IPS-18c (cell line): ENCODE results near the gene HOPX.
"Not testable (repeated sequence)": the region's sequence is repeated elsewhere in the genome, so short reads cannot be mapped to it uniquely, and the experiment has no call there.

Source experiments
- H3K4me3 ChIP-seq: 2 replicates; pipeline ENCODE4 v1.7.0; 2013; ENCODE audit warnings: low read depth, mild to moderate bottlenecking, low read length, moderate library complexity; ENCODE audit not compliant: insufficient read depth
- H3K9me3 ChIP-seq: one replicate; pipeline ENCODE4 v1.6.1; 2013; ENCODE audit warnings: mild to moderate bottlenecking, low read length, moderate library complexity; ENCODE audit not compliant: control insufficient read depth, insufficient read depth

HOPX gene

DNA sequence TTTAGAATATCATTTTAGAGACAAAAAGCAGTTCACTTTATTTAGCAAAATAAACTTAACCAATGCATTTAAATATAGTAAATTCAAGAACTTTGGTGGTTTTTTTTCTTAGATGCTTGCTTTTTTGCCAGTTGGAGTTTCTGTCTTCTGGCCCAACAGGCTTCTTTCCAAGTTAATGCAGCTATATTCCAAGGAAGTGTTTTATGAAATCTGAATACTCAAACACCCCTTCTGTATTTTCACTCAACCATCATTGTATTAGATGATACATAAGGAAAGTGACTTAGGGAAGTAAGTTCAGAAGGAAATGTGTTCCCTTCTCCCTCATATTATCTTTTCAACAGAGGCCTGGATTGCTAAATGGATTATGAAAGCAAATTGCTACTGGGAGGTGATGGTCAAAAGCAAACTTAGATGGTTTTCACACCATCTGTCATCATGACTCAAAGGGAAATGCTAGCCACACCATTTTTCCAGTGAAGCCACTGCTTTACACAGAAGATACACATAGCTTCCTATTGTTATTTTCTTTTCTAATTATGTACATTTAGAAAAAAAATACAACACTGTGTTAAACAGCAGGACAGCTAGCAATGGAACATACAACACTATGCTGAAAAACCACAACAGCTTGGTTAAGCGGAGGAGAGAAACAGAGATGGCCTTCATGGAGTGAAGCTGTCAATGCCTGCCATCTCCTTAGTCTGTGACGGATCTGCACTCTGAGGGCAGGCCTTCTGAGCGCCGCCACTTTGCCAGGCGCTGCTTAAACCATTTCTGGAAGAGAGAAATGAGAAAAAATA is 32.9 kb downstream of the HOPX start:
- Histone ChIP-seq H3K9me3 (peaks cover 4% of the 10 kb centered on the region), H3K4me3 (no peak overlapping the region)

DNA sequence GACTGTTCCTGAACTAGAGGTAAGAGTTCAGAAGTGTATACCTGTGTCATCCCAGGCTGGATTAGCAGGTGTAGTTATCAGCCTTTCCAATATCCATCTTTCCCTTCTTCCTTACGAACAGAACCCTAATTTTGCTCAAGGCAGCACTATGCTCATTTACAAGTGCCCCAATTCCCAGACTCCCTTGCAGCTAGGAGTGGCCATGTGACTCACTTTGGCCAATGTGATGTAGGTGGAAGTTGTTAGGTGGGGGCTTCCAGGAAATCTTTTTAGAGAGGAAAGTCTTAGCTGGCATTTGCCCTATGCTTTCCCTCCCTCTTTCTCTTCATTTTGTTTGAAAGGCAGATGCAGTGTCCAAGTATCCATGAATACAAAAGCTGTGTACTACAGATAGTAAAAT is 34.8 kb downstream of the HOPX start:
- Histone ChIP-seq H3K9me3 (peaks cover 4% of the 10 kb centered on the region), H3K4me3 (no peak overlapping the region)

DNA sequence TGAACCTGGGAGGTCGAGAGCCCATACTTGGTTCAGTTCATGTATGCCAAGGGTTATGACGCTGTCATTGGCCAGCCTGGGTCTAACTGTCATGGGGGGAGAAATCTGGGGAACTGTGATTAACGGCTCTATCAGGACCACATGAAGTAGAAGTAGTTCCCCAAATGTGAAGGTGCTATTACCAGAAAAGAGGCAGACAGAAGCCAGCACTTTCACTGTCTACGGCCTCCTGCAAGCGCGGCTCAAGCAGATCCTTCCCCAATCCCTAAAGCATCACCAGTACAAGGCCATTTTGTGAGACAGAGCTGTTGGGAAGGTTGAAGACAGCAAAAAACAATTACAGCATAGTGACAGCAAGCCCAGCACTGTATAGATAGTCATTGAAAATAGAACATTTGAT is 37.5 kb downstream of the HOPX start:
- Histone ChIP-seq H3K9me3 (peaks cover 4% of the 10 kb centered on the region), H3K4me3 (no peak overlapping the region)

DNA sequence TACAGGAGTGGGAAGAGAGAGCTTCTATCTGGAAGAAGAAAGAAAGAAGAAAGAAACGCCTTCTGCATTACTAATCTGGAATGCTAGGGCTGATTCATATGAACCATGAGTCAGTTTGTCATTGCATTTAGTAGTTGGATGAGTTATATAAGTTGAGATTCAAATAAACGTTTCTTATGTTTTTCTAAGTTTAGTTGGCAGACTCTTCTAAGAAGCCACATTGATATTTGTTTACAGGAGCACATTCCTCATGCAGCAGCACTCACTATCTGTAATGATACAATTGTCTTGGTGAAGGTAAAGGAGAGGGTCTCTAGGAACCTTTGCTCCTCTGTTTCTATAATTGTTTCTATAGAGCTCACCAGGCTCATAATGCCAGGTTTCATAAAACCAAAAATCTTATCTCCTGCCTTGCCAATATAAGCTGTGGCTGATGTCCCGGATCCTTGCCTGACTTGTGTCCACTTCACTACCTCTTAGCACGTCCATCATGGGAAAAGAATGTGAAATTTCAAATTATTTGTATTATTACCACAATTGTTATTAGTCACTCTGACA is 39.5 kb downstream of the HOPX start:
- H3K4me3 ChIP-seq, result no peak overlapping the region

DNA sequence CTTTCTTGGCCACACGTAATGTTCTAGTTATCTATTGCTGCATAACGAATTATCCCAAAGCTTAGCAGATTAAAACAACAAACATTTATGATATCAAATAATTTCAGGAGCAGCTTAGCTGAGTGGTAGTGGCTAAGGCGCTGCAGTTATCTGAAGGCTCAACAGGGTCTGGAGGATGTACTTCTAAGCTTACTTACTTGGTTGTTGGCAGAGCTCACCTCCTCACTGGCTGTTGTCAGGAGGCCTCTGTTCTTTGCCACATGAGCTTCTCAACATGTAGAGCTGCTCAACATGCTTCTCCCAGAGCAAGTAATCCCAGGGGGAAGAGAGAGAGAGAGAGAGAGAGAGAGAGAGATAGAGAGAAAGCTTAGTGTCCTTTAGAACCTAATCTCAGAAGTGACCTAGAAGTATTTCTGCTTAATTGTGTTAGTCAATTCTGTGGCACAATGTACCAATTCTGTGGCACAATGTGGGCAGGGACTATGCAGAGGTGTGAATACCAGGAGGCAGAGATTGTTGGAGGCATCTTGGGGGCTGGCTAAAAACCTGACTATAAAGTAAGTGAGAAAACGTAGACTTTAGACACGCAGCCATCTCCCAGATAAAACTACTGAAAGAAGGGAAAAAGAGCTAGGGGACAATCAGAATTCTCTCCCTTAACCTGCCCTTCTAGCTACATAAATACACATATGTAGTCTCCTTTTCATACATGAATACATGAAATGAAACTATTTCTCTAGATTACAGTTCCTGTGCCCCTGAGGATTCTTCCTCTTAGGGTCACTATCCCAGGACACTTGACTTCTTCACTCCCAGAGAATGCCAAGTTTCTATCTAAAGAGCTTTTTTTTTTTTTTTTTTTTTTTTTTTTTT is 40.2 kb downstream of the HOPX start:
- H3K4me3 ChIP-seq, result no peak overlapping the region
- no peaks in the 10 kb centered on the region for H3K9me3 ChIP-seq

More for the DNA sequence above, 39.5 kb downstream of the HOPX start:
- peaks cover 4% of the 10 kb centered on the region for H3K9me3 ChIP-seq

DNA sequence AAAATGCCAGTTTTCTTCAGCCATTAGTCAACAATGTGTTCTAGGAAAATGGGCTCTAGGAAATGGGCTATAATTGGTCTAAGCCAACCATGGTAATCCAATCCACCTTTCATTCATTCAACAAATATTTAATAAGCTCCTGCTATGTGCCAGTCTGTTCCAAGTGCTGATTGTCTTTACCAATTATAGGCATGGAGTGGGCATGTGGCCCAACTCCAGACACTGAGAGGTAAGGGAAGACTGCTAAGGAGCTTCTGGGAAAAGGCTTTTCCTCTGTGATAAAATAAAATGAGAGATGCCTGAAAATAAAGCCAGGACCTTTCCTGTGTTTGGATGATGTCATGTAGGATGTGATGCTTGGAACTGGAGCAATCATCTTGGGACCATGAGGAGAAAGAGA is 43.3 kb downstream of the HOPX start:
- H3K9me3 ChIP-seq, result no peaks in the 10 kb centered on the region
- no peak overlapping the region for H3K4me3 ChIP-seq

DNA sequence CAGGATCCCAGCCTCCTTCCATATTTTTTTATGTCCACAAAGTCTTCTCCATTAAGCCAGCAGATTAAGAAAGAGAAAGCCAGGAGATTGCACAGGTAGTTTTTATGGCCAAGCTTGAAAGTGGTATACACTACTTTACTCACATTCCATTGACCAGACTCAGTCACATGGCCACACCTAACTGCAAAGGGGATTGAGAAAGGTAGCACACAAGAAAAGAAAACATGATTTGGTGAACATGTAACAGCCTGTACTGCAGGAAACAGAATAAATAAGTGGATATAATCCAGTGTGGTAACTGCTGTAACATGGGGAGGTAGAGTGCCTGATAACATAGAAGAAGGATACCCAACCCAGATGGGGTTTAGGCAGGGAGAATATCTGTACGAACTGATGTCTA is 43.9 kb downstream of the HOPX start:
- no peak overlapping the region for H3K4me3 ChIP-seq
- H3K9me3 ChIP-seq, result no peaks in the 10 kb centered on the region

DNA sequence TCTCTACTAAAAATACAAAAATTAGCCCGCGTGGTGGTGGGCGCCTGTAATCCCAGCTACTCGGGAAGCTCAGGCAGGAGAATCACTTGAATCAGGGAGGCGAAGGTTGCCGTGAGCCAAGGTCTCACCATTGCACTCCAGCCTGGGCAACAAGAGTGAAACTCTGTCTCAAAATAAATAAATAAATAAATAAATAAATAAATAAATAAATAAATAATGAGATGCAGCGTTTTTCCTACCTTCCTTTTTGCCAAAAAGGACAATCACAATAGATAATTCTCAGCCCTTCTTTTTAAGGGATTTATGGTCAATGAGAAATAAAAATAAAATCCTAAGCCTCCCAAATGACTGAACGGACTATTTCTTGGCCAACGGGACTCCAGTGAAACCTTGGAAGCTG is 46.1 kb downstream of the HOPX start:
- H3K9me3 ChIP-seq, H3K4me3 ChIP-seq: not testable (repeated sequence)

DNA sequence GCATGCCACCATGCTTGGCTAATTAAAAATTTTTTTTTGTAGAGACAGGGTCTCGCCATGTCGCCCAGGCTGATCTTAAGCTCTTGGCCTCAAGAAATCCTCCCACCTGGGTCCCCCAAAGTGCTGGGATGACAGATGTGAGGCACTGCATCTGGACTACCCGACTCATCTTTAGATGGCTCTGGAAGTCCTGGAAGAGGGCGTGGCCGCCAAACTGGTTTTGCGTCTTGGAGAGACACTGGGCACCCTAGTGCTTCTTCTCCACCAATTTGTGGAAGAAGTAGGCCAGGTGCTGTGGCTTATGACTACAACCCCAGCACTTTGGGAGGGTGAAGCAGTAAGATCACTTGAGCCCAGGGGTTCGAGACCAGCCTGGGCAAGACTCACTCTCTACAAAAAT is 47.6 kb downstream of the HOPX start:
- H3K4me3 ChIP-seq, result no peak overlapping the region

DNA sequence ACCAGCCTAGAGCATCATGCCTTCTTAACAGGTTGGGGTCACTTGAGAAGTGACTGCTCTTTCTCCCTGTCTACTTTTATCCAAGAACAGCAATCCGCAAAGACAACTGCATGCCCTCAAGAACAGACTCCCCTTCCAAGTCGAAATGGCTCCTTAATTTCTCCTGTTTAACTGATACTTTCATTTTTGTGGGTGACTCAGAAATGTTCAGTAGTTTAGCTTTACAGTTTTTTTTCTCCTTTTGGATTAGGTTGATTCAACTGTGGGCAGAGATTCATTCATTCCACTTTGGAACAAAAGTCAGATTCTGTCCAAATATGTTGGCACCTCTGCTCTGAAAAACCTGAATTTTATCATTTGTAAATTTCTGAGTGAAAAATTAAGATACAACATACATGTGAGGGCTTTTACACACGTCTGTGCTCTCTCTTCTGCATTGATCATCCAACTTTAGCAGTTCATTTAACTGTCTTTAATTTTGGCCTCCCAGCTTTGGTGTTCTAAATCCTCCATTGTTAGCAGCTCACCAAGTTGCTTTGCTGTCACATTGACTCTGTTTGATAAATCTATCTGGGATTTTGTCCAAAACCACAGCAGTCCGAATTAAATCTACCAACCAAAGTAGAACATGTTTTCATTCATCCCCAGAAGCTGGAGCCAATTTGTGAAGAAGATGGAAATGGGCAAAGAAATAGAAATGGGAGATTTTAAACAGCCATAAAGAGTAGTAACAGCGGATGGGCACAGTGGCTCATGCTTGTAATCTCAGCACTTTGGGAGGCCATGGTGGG is 50.0 kb downstream of the HOPX start:
- H3K9me3 ChIP-seq, result peaks cover 4% of the 10 kb centered on the region

More for the DNA sequence above, 47.6 kb downstream of the HOPX start:
- H3K9me3 ChIP-seq, result peaks cover 4% of the 10 kb centered on the region

DNA sequence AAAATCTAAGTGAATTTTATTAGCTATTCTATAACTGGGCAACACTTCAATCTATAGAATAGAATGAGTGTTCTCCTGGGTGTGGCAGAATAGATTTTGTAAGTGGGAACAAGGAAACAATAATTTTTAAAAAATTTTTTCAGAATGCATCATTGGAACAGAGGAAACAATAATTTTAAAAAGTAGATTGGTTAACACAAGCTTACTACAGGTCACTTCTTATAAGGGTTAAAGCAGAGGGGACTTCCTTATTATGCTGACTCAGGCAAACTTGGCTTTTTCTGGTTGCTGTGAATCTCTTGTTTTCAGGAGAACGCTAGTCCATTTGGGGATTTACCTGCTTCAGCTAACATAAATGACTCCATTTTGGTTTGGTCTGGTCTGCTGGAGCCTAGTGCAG is 52.5 kb downstream of the HOPX start:
- peaks cover 13% of the 10 kb centered on the region for H3K9me3 ChIP-seq
- no peak overlapping the region for H3K4me3 ChIP-seq

More for the DNA sequence above, 50.0 kb downstream of the HOPX start:
- H3K4me3 ChIP-seq, result no peak overlapping the region

DNA sequence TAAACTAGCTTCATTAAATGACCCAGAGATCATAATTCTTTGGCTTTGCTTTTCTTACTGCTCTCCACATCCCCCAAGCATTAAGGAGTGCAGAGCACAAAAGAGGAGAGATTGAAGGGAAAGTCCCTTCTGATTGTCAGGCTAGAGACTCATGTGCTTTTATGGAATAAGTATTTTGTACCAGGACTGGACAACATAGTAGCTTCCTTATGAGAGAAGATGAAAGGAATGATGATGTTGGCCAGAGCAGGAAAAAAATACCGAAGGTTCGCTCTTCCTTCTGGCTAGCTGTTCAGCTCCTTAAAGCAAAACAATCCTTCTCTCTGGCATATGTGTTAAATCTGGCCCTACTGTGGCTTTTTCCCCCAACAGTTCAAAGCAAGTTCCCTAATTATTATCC is 53.1 kb downstream of the HOPX start:
- peaks cover 13% of the 10 kb centered on the region for H3K9me3 ChIP-seq
- no peak overlapping the region for H3K4me3 ChIP-seq

DNA sequence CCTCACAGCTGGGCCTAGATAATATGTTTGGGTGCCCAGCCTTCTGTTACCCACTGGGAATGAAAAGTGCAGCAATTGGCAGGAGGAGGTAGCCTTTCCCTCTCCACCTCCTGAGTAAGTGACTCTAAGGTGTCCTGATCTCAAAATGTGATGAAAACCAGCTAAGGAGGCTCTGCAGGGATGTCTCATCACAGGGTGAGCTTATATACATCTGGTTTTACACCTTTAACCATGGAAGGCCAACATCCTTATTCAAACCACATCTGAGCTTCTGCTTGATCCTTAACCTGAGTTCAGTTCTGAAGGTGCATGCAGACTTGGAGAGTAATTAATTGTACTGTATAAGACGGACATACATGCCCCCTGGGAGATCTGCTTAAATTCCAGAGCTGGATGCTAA is 53.7 kb downstream of the HOPX start:
- H3K9me3 ChIP-seq, result peaks cover 13% of the 10 kb centered on the region
- no peak overlapping the region for H3K4me3 ChIP-seq

DNA sequence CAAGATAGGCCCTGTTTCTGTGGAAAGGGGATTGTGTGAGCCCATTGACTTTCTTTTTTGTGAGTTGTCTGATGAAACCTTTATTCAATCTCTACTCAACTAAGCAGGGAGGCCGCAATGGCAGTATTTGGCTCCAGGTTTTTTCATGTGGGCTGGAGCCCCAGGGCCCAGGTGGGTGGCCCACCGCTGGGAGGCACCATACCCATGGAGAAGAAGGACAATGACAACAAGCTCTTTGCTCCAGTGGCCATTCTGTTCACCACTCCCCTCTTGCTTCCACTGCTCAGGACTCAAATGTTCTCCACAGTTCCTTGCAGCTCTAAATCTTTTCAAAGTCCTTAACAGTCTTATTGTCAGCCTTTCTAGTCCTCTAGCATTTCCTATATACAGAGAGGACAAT is 54.1 kb downstream of the HOPX start:
- H3K9me3 ChIP-seq, result peaks cover 13% of the 10 kb centered on the region

DNA sequence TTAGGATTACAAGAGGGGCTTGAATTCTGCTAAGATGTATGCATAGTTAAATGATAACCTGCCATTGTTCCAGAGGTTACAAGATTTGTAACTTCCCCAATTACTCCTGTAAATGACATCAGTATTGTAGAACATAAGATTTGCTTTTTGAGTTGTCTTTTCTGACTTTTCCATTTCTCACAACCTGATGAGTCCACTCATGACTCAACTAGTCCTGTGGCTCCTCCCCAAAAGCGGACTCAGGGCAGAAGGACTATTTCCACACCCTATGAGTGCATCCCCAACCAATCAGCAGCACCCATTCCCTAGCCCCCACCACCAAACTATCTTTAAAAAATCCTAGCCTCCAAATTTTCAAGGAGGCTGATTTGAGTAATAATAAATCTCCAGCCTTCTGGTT is 54.7 kb downstream of the HOPX start:
- H3K4me3 ChIP-seq, result no peak overlapping the region
- peaks cover 13% of the 10 kb centered on the region for H3K9me3 ChIP-seq

More for the DNA sequence above, 54.1 kb downstream of the HOPX start:
- no peak overlapping the region for H3K4me3 ChIP-seq

DNA sequence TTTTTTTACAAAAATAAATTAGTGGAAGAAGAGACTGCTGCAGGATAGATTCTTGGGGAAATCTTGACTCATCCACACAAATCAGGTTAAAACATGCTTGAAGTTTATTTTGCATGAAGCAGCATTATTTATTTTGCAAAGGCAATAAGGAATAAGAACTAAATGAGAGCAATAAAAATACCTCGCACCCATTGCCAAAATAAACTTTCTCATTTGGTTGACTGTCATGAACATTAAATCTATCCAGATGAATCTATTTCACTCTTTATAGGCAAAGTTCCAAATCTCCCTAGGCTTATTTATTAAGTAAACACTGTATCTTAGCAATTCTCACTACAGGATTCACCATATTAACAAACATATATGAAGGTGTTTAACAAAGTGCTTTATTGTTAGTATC is 58.9 kb downstream of the HOPX start:
- H3K9me3 ChIP-seq, result peaks cover 9% of the 10 kb centered on the region
- H3K4me3 ChIP-seq, result no peak overlapping the region

DNA sequence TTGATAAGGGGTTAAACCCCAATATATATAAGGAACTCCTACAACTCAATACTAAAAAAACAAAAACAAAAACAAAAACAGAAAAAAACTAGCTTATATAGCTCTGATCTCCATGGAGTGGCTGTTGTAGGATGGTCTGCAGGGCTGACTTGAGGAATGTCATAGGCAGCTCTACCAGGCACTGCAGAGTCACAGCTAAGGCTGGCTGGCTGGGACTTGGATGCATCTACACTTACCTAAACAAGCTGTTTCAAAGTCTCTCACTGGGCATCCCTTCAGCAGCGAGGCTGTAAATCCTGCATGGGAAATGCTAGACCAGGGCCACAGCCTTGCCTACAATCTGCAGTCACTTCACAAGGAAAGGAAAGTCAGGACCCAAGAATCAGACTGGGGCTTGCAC is 61.3 kb downstream of the HOPX start:
- Histone ChIP-seq H3K4me3 (no peak overlapping the region), H3K9me3 (peaks cover 4% of the 10 kb centered on the region)
